Psoas muscle (tissue), 8 donors: ENCODE data around the gene USP28. TPM values are rescaled to one million over a fixed set of nuclear protein-coding genes. Genes with fewer than 3 reads are reported as not detected.
"Not testable (repeated sequence)": the region's sequence is repeated elsewhere in the genome, so short reads cannot be mapped to it uniquely, and the experiment has no call there.

Experiments
- ATAC-seq, 4 donors: fragments of 200-7000 bp; cut with Tn5 transposase; one replicate each; pipeline ENCODE4 v1.9.1; 2020; ENCODE audit warnings: moderate library complexity in 3 of 4, mild to moderate bottlenecking in 2 of 4
- DNase-seq, 2 donors: peaks; one replicate each; pipeline ENCODE4 v3.0.0-alpha.2; 2020
- H3K27ac ChIP-seq: fragments of 200-600 bp; one replicate; pipeline ENCODE4 v1.8.0; 2022
- H3K27me3 ChIP-seq, 3 donors: fragments of 200-600 bp in 1 of 3; one replicate each; pipeline versions ENCODE4 v1.6.1 to v1.8.0; 2013 to 2022; ENCODE audit warnings: low read length in 2 of 3, mild to moderate bottlenecking in 2 of 3, moderate library complexity in 1 of 3; ENCODE audit not compliant: insufficient read depth in 3 of 3
- H3K36me3 ChIP-seq, 2 donors: fragments of 200-600 bp in 1 of 2; one replicate each; pipeline versions ENCODE4 v1.6.1 to v1.8.0; 2013 to 2022; ENCODE audit warnings: low read depth in 1 of 2, mild to moderate bottlenecking in 1 of 2, moderate library complexity in 1 of 2; ENCODE audit not compliant: insufficient read depth in 1 of 2
- H3K4me1 ChIP-seq: fragments of 200-600 bp; one replicate; pipeline ENCODE4 v1.8.0; 2022
- H3K4me3 ChIP-seq: fragments of 200-600 bp; one replicate; pipeline ENCODE4 v1.8.0; 2022; ENCODE audit warnings: mild to moderate bottlenecking
- H3K9me3 ChIP-seq: fragments of 200-600 bp; one replicate; pipeline ENCODE4 v1.8.0; 2022
- WGBS, 3 donors: extraction: QIAGEN DNeasy Blood & Tissue Kit; methylation state at CpG; one replicate each; pipeline versions ENCODE4 v1.1.6 to v1.1.7; 2013; 5-methylcytosine and 5-hydroxymethylcytosine counted together
- intact Hi-C, 2 donors: fragments of 100-400 bp; cut with DNase I; formaldehyde crosslinking; loops; one replicate each; pipeline versions ENCODE4 v1.11.0 to v1.14.2; 2022
- long read RNA-seq, 2 donors: library from polyadenylated mRNA; unstranded; transcript quantifications; one replicate each; pipeline ENCODE4 v2.0.0, GENCODE V29; 2021
- polyA plus RNA-seq, 3 donors: library from polyadenylated mRNA; stranded (reverse); fragments of 200-250 nt; gene quantifications; one replicate each; pipeline ENCODE4 v1.2.3, GENCODE V29; 2013
- total RNA-seq, 4 donors: library from RNA; stranded (reverse); fragmentation: NEBNext Ultra II Directional in 2 of 4; extraction: Animal tissue kit (Norgen Biotek cat#: 25700) in 2 of 4; gene quantifications; one replicate each; pipeline versions ENCODE4 v1.2.1 to v1.2.4, GENCODE V29; 2021 to 2023
- TF ChIP-seq, protein P1 (sequence below): fragments of 200-600 bp; IDR thresholded peaks from one replicate; pipeline ENCODE4 v1.8.0; 2022; ENCODE audit warnings: antibody characterized with exemption
- donor health status: healthy with polysubstance abuse.
- donor health status: DM: no; HTN: no; CAD: no; lungs with moderate emphysema.
- donor health status: Bipolar disorder and iron deficiency.
- donor health status: healthy.
- donor health status: DM: yes; HTN: yes; CAD: no.
- donor health status: DM: no; HTN: no; CAD: no.
- donor health status: DM: no; HTN: no; CAD: no.
- donor health status: DM: yes; HTN: yes; CAD: no.

The USP28 gene, protein sequence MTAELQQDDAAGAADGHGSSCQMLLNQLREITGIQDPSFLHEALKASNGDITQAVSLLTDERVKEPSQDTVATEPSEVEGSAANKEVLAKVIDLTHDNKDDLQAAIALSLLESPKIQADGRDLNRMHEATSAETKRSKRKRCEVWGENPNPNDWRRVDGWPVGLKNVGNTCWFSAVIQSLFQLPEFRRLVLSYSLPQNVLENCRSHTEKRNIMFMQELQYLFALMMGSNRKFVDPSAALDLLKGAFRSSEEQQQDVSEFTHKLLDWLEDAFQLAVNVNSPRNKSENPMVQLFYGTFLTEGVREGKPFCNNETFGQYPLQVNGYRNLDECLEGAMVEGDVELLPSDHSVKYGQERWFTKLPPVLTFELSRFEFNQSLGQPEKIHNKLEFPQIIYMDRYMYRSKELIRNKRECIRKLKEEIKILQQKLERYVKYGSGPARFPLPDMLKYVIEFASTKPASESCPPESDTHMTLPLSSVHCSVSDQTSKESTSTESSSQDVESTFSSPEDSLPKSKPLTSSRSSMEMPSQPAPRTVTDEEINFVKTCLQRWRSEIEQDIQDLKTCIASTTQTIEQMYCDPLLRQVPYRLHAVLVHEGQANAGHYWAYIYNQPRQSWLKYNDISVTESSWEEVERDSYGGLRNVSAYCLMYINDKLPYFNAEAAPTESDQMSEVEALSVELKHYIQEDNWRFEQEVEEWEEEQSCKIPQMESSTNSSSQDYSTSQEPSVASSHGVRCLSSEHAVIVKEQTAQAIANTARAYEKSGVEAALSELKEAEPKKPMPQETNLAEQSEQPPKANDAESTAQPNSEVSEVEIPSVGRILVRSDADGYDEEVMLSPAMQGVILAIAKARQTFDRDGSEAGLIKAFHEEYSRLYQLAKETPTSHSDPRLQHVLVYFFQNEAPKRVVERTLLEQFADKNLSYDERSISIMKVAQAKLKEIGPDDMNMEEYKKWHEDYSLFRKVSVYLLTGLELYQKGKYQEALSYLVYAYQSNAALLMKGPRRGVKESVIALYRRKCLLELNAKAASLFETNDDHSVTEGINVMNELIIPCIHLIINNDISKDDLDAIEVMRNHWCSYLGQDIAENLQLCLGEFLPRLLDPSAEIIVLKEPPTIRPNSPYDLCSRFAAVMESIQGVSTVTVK
- total RNA-seq: 100 to 1,000 TPM in 3 of 4 donors, 10 to 100 TPM in 1; 89.1 to 120 (median 114) TPM
- 100 to 1,000 TPM in 1 of 3 donors, 10 to 100 TPM in 2; 35.4 to 224 (median 46.2) TPM for polyA plus RNA-seq
- long read RNA-seq, donor 1, full-length matches to known transcripts: 9 of 21 reads
- long read RNA-seq, donor 1, partial matches to known transcripts: 4 of 21 reads
- long read RNA-seq, donor 1, other reads (novel, unspliced or antisense): 8 of 21 reads
- long read RNA-seq, donor 2, full-length matches to known transcripts: 20 of 94 reads
- long read RNA-seq, donor 2, partial matches to known transcripts: 38 of 94 reads
- long read RNA-seq, donor 2, other reads (novel, unspliced or antisense): 36 of 94 reads

DNA sequence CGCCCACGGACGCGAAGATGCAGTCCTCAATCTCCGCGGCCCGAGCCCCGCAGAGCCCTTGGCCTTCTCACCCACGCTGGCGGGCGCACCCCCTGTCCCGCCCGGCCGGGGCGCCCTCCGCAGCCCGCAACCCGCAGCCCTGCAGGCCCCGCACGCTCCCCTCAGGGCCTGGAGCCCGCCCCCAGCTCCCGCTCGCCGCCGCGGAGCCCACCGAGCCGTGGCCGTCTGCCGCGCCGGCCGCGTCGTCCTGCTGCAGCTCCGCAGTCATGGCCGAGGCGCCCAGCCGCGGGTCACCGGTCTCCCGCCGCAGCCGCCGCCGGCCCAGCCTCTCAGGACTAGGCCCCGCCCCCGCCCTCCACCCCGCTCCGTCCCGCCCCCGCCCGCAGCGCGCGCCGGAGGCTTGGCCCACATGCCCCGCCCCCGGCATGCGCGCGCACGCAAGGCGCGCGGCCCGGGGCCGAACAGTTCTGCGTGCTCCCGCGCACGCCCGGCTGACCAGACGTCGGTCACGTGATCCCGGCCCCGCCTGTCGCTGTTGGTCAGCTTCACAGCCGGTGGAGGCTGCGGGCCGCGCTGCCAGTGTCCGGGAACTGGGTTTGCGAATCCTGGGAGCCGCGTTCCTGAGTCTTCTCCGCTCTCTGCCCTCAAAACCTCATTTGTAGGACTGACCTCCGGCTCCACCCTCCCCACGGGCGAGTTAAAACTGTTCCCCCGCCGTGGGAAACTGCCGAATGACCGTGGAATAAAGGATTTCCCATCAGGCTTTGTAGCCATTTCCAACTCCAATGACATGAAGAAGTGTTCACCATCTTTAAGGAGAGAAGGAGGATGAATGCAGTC is at the start of gene USP28:
Gene USP28 (minus strand): TSS at position 339 of the 840 bp plus-strand sequence. CDS start 71 bp downstream, at position 268.
- peak; percentile 81 to 87 (median 84) for ATAC-seq
- H3K9me3 ChIP-seq: no peaks in the 10 kb centered on the region
- peaks cover 28% of the 10 kb centered on the region for H3K4me1 ChIP-seq

DNA sequence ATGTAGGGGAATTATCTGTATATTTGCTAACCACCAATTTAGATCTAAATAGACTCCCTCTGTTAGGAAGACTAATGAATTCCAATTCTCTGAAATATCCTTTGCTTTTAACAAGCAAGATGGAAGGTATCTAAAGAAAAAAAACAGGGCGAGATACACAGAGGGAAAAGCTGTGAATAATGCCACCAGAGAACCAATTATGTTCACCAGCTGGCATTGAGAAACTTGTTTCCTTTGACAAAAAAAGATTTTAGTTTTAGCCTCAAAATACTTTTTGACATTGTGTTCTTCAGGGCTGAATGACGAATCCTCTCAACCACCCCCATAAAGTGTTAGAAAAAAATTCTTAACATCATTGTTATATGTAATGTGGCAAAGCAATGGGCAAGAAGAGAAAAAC is 48.2 kb upstream of the USP28 start:
- Histone ChIP-seq H3K4me3 (no peak overlapping the region), H3K27me3 (no peaks in the 10 kb centered on the region), H3K27ac (no peak overlapping the region), H3K36me3 (no peaks in the 10 kb centered on the region), H3K4me1 (no peaks in the 10 kb centered on the region), H3K9me3 (no peaks in the 10 kb centered on the region)
- ATAC-seq (no peak), DNase-seq (no peak)
- intact Hi-C loops: no loop called here
- WGBS, 3 donors: 72 to 86% (median 73%) methylated on average over 2 of the region's 2 CpGs
- TF ChIP-seq, protein P1, sequence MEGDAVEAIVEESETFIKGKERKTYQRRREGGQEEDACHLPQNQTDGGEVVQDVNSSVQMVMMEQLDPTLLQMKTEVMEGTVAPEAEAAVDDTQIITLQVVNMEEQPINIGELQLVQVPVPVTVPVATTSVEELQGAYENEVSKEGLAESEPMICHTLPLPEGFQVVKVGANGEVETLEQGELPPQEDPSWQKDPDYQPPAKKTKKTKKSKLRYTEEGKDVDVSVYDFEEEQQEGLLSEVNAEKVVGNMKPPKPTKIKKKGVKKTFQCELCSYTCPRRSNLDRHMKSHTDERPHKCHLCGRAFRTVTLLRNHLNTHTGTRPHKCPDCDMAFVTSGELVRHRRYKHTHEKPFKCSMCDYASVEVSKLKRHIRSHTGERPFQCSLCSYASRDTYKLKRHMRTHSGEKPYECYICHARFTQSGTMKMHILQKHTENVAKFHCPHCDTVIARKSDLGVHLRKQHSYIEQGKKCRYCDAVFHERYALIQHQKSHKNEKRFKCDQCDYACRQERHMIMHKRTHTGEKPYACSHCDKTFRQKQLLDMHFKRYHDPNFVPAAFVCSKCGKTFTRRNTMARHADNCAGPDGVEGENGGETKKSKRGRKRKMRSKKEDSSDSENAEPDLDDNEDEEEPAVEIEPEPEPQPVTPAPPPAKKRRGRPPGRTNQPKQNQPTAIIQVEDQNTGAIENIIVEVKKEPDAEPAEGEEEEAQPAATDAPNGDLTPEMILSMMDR: no peak

More for the DNA sequence above, at the start of gene USP28:
- peaks cover 0 to 4% of the 10 kb centered on the region in 2 donors for H3K36me3 ChIP-seq
- intact Hi-C loops: no loop called here
- H3K27me3 ChIP-seq: no peaks in the 10 kb centered on the region
- H3K27ac ChIP-seq: peak within 1 kb of the TSS; percentile 94
- TF ChIP-seq, protein P1: peak; percentile 21
- 0 to 1% (median 0%) methylated on average over 55 to 95 of the region's 95 CpGs for WGBS, 3 donors
- H3K4me3 ChIP-seq: peak within 1 kb of the TSS; percentile 77
- DNase-seq: peak; percentile 98 to 99

DNA sequence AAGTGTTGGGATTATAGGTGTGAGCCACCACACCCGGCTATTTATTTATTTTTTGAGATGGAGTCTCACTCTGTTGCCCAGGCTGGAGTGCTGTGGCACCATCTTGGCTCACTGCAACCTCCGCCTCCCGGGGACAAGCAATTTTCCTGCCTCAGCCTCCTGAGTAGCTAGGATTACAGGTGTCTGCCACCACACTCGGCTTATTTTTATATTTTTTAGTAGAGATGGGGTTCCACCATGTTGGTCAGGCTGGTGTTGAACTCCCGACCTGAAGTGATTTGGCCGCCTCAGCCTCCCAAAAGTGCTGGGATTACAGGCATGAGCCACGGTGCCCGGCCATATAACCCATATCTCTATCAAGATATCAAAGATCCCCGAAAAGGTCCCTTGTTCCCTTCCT is 36.1 kb upstream of the USP28 start:
- WGBS, 3 donors: 94 to 98% (median 94%) methylated on average over 9 of the region's 9 CpGs
- intact Hi-C loops, DNase-seq, H3K4me1 ChIP-seq, H3K27ac ChIP-seq, H3K4me3 ChIP-seq, H3K27me3 ChIP-seq, H3K36me3 ChIP-seq, ATAC-seq, H3K9me3 ChIP-seq: not testable (repeated sequence)

DNA sequence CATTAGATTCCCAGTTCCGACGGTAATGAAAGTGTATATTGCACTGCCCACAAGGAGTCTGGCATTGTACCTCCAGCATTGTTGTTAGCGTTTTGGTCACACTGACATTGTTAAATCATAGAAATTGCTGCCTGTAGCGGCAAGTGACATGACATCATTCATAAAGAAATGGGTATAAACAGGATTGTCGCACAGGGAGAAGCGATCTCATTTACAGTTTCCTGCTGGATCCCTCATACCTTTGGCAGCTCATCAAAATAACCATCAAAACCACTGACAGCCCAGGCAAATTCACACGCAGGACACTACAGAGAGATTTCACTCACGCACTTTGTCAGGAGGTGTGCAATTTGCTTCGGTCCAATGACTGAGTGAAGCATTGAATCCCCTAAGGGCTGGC is 32.7 kb upstream of the USP28 start:
- Histone ChIP-seq H3K9me3 (no peaks in the 10 kb centered on the region), H3K4me1 (peaks cover 10% of the 10 kb centered on the region), H3K36me3 (no peaks in the 10 kb centered on the region), H3K4me3 (no peak overlapping the region), H3K27ac (no peak overlapping the region), H3K27me3 (no peaks in the 10 kb centered on the region)
- DNase-seq (no peak), ATAC-seq (no peak)
- TF ChIP-seq, protein P1: no peak
- intact Hi-C loops: no loop called here
- WGBS, 3 donors: 58 to 65% (median 61%) methylated on average over 9 of the region's 9 CpGs
